WTC11 (cell line): ENCODE measurements around the gene PTCH1.

Source experiments
- CREB1 ChIP-seq: sonication (generic); formaldehyde crosslinking; IDR thresholded peaks from 2 replicates; pipeline ENCODE4 v1.8.0; 2023; ENCODE audit warnings: mild to moderate bottlenecking, missing genetic modification reagents
- FOXP1 ChIP-seq: sonication (generic); formaldehyde crosslinking; IDR thresholded peaks from 2 replicates; pipeline ENCODE4 v1.8.0; 2022; ENCODE audit warnings: missing genetic modification reagents, mild to moderate bottlenecking, moderate library complexity, borderline replicate concordance
- NFYB ChIP-seq: sonication (generic); formaldehyde crosslinking; conservative IDR thresholded peaks from 2 replicates; pipeline ENCODE4 v1.8.0; 2022; ENCODE audit warnings: low read depth, missing genetic modification reagents
- ZNF232 ChIP-seq: sonication (generic); formaldehyde crosslinking; IDR thresholded peaks from 2 replicates; pipeline ENCODE4 v1.8.0; 2022; ENCODE audit warnings: mild to moderate bottlenecking, missing genetic modification reagents
- TF ChIP-seq, protein P1 (sequence below): sonication (generic); formaldehyde crosslinking; IDR thresholded peaks from 2 replicates; pipeline ENCODE4 v1.8.0; 2022; ENCODE audit warnings: mild to moderate bottlenecking, missing genetic modification reagents
- TF ChIP-seq, protein P2 (sequence below): fragments of 200-600 bp; IDR thresholded peaks from 2 replicates; pipeline ENCODE4 v1.8.0; 2022; ENCODE audit warnings: antibody characterized with exemption
- TF ChIP-seq, protein P3 (sequence below): sonication (generic); formaldehyde crosslinking; IDR thresholded peaks from 2 replicates; pipeline ENCODE4 v1.8.1; 2022; ENCODE audit warnings: mild to moderate bottlenecking, moderate library complexity, missing genetic modification reagents

DNA sequence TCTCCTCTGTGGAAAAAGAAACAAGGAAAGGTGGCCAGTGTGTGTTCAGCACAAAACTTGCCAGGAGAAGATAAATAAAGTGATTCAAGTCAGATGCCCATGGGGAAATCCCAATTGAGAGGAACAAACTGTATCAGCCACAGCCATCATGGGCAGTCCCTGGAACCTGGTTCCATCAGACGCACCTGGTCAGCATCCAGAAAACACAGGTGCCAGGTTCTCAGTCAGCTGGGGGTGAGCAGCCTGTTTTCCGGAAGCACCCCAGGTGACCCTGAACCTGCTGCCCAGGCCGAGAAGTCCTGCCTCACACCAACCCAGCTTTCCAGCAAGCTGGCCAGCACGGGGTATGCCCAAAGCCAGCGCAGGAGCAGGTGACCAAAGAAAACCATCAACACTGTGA is 30.5 kb downstream of the PTCH1 start:
- TF ChIP-seq, protein P1, sequence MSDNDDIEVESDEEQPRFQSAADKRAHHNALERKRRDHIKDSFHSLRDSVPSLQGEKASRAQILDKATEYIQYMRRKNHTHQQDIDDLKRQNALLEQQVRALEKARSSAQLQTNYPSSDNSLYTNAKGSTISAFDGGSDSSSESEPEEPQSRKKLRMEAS: no peak
- TF ChIP-seq, protein P2, sequence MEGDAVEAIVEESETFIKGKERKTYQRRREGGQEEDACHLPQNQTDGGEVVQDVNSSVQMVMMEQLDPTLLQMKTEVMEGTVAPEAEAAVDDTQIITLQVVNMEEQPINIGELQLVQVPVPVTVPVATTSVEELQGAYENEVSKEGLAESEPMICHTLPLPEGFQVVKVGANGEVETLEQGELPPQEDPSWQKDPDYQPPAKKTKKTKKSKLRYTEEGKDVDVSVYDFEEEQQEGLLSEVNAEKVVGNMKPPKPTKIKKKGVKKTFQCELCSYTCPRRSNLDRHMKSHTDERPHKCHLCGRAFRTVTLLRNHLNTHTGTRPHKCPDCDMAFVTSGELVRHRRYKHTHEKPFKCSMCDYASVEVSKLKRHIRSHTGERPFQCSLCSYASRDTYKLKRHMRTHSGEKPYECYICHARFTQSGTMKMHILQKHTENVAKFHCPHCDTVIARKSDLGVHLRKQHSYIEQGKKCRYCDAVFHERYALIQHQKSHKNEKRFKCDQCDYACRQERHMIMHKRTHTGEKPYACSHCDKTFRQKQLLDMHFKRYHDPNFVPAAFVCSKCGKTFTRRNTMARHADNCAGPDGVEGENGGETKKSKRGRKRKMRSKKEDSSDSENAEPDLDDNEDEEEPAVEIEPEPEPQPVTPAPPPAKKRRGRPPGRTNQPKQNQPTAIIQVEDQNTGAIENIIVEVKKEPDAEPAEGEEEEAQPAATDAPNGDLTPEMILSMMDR: no peak
- no peak for TF ChIP-seq CREB1 (CRISPR knock-in tag)
- TF ChIP-seq, protein P3, sequence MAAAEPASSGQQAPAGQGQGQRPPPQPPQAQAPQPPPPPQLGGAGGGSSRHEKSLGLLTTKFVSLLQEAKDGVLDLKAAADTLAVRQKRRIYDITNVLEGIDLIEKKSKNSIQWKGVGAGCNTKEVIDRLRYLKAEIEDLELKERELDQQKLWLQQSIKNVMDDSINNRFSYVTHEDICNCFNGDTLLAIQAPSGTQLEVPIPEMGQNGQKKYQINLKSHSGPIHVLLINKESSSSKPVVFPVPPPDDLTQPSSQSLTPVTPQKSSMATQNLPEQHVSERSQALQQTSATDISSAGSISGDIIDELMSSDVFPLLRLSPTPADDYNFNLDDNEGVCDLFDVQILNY (CRISPR knock-in tag): no peak
- TF ChIP-seq NFYB (CRISPR knock-in tag): no peak
- no peak for TF ChIP-seq ZNF232
- TF ChIP-seq FOXP1 (CRISPR knock-in tag): no peak
